GM19468 (cell line): ENCODE results near the gene GAL.

ENCODE experiments used
- ATAC-seq: cut with Tn5 transposase; IDR thresholded peaks from one replicate; pipeline ENCODE4 v1.9.1; 2021; ENCODE audit warnings: mild to moderate bottlenecking, moderate library complexity, moderate number of reproducible peaks; ENCODE audit not compliant: unreplicated experiment; ENCODE audit errors: extremely low read depth

The GAL gene

DNA sequence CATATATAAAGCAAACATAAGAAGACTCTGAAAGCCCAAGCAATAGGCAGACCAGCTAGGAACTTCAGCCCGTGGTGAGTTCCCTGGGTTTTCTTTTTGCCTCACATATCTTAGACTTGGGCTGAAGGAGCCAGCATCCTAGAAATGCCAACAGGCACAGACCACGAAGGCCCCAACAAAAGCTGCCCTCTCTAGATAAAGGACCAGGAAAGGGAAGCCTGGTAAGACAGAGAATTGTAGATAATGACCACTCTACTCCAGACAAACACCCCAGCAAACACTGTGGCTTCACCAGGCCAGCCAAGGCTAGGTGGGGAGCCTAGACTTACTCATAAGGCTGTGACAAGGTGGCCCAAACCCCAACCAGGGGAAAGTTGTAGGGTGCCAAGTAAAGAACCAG is 11.2 kb downstream of the GAL start:
- no peak for ATAC-seq

DNA sequence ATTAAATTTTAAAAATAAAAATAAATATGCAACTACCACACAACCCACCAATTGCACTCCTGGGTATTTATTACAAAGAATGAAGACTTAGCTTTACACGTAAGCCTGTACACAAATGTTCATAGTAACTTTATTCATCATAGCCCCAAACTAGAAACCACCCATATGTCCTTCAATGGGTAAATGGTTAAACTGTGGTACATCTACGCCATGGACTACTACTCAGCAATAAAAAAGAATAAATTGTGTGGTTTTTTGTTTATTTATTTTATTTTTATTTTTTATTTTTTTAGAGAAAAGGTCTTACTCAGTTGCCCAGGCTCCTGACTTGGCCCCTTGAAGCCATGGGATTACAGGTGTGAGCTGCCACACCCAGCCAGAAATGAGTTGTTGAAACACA is 14.6 kb downstream of the GAL start:
- ATAC-seq, result no peak

DNA sequence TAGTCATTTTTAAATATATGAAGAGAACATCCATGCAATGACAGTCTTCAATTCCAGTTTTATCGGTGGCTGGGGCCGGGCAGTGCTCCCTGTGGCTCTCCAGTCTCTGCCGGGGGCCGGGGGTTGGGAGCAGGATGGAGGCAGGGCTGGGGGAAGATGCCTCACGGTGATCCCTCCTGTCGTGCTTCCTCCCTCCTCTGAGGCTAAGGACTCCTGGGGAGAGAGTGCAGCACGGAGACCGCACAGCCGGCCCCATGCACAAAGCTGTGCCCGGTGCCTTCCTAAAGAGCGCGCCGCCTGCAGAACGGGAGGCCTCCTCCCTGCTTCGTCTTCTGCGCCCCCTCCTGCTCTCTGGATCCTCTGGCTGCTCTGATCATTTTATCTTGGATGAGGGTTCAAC is 20.5 kb downstream of the GAL start:
- no peak for ATAC-seq

GRCh38 chr11:68707527-68707926 is 23.2 kb downstream of the GAL start:
- ATAC-seq, result no peak

GRCh38 chr11:68709062-68709461 is 24.7 kb downstream of the GAL start:
- no peak for ATAC-seq

GRCh38 chr11:68710409-68710808 is 26.1 kb downstream of the GAL start:
- no peak for ATAC-seq

GRCh38 chr11:68711114-68711513 is 26.8 kb downstream of the GAL start:
- no peak for ATAC-seq

DNA sequence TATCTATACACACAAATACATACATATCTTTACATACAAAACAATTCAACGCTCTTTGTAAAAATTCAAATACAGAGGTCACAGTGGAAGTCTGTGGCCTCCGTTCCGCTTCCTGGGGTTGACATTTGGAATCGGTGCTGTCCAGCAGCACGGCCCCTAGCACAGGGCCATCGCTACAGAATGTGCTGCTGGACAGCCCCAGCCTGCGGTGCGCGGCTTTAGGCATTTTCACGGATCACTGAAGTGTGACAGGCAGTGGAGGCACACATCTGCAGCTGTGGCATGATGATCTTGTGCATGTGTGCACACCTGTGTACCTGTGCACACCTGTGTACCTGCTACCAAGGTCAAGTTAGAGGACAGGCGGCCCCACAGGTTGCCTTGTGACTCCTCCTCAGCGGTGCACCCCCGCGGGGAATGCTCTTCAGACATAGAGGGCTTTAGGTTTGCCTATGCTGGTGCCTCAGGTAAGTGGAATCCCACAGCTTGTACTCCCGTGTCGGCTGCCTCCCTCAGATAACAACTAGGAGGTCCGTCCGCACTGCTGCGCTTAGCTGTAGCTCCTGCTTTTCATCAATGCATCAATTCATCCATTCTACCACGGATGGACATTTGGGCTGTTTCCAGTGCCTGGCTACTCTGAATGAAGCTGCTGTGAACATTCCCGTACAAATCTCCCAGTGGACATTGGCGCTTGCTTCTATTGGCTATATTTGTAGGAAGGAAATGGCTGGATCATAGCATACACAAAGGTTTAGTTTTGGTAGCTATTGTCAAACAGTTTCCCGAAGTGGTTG is 29.9 kb downstream of the GAL start:
- ATAC-seq, result no peak

DNA sequence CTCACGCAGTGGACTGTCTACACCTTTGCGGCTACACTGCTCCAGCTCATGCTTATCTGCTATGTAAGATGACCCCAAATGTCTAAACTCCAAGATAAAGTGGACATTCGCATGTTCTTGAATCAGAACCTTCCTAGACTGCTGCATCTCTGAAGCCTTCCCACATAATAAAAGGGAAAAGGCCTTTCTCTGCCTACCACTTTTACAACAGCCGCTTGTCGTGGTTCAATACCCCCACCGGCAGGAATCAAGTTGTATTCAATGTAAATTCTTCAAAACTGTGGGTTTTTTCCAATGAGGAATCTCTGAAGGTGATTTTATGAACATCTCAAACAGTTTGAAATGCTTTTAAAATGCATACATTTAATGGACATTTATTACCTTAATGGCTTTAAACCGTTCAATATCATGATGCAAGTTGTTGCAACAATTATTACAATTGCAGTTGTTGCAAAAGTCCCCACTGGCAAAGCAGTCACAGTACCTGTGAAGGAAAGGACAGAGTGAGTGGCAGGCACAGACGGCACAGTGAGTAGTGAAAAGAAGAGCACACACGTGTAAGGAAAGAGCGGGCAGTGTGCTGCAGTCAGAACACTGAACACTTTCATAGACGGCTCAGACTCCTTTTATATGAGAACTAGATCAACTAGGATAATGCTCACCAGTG is 31.2 kb downstream of the GAL start:
- no peak for ATAC-seq

- ATAC-seq, result no peak
Measured at GRCh38 chr11:68721075-68721474, 36.7 kb downstream of the GAL start.

- no peak for ATAC-seq
Measured at GRCh38 chr11:68722143-68722542, 37.8 kb downstream of the GAL start.

DNA sequence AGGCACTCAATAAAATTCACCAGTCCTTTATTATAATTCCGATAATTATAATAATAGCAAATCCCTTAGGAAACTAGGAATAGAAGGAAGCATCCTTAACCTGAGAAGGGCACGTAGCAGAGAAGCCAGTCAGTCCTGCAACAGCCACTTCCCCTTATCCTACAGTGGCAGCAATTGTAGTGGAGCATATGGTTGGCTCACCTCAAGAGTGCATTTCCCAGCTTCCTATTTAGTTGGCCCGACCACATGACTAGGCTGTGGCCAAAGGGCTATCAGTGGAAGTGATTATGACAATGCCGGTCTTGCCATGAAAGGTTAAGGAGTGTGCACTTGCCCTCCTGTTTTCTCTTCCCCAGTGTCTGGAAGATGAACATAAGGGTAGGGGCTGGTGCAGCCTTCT is 39.9 kb downstream of the GAL start:
- ATAC-seq, result no peak

DNA sequence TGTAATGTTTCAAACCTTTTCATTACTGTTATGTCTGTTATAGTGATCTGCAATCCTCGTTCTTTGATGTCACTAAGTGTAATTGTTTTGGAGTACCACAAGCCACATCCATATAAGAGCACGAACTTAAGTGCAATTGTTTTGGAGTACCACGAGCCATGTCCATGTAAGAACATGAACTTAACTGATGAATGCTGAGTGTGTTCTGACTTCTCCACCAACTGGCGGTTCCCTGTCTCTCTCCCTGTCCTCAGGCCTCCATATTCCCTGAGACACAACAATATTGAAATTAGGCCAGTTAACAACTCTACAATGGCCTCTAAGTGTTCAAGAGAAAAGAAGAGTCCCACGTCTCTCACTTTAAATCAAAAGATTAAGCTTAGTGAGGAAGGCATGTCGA is 43.4 kb downstream of the GAL start:
- no peak for ATAC-seq

DNA sequence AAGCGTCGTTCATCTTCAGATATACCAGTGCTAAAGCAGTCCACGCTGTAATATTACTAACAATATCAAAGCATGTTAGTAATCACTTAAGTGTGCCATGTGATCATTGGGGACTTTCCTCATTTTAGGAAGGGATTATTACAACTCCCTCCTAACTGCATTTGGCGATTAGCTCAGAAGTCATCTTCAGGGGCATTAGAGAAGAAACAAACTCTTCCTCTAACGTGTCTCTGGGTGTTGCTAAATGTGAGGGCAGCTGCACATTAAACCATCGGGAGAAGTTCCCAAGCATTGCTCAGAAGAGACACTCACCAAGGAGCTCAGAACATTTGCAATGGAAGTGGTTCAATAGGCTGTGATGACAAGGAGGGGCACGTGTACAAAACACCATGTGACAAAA is 49.8 kb downstream of the GAL start:
- no peak for ATAC-seq

- ATAC-seq, result no peak
Measured at GRCh38 chr11:68735125-68735524, 50.8 kb downstream of the GAL start.

GRCh38 chr11:68735646-68736045 is 51.3 kb downstream of the GAL start:
- ATAC-seq, result no peak
